Measurements from ENCODE around the gene CT55. TPM values are rescaled to one million over a fixed set of nuclear protein-coding genes. Genes with fewer than 3 reads are reported as not detected.
"Not testable (repeated sequence)": the region's sequence is repeated elsewhere in the genome, so short reads cannot be mapped to it uniquely, and the experiment has no call there.

The CT55 gene
- polyA plus RNA-seq, 1 donor from 2014 or later, result not detected

GRCh38 chrX:135116064-135116463 lies 55.1 kb downstream of the CT55 start:
- H3K9me3 Mint-ChIP-seq, H3K4me3 Mint-ChIP-seq, H3K36me3 Mint-ChIP-seq, H3K27me3 Mint-ChIP-seq, H3K27ac Mint-ChIP-seq: not testable (repeated sequence)
- peaks cover 2 to 10% (median 5%) of the 10 kb centered on the region in 3 donors for H3K4me1 Mint-ChIP-seq

DNA sequence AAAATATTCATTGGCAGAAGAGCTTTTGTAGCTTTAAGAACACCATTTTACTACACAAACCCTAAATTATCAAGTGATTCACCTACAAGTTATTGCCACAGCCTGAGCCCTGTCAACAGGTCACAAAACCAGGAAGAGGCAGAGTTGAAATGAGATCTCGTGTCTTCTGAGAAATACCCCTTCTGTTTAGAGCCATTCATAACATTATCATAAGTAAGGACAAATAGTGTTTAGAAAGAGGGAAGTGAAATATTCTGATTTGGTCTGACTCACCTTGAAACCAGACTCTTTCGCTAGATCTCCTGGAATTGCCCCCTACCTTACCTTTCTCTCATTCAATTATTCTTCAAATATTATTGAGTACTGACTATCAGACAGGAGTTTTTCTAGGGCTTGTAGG lies 56.8 kb downstream of the CT55 start:
- Mint-ChIP-seq H3K36me3 (peaks cover 2% of the 10 kb centered on the region), H3K4me1 (peaks cover 2 to 10% (median 5%) of the 10 kb centered on the region in 3 donors), H3K4me3 (no peak overlapping the region), H3K9me3 (no peaks in the 10 kb centered on the region), H3K27ac (peak overlapping the region in 1 of 3 donors; percentile 18), H3K27me3 (peaks cover 6% of the 10 kb centered on the region)

DNA sequence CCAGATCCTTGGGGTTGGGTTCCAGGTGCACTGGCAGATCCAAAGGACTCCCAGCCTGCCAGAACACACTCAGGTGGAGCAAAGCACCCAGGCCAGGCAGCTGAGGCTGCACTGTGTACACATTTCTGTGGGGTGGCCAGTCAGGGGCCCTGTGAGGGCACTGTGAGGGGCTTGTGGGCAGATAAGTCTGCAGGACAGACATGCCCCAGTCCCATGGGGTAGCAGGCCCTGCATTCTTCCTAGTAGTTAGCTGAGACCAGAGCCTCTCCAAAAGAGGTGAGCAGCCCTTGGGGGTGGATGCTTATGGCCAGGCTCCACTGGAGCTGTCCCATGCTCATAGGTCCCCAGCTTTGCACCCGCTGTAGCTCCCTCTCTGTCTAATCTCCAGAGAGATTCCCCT lies 58.5 kb downstream of the CT55 start:
- Mint-ChIP-seq H3K27ac (no peak overlapping the region), H3K36me3 (peaks cover 4% of the 10 kb centered on the region), H3K27me3 (peaks cover 6% of the 10 kb centered on the region), H3K4me1 (peaks cover 6 to 10% (median 8%) of the 10 kb centered on the region in 3 donors), H3K4me3 (no peak overlapping the region), H3K9me3 (no peaks in the 10 kb centered on the region)

DNA sequence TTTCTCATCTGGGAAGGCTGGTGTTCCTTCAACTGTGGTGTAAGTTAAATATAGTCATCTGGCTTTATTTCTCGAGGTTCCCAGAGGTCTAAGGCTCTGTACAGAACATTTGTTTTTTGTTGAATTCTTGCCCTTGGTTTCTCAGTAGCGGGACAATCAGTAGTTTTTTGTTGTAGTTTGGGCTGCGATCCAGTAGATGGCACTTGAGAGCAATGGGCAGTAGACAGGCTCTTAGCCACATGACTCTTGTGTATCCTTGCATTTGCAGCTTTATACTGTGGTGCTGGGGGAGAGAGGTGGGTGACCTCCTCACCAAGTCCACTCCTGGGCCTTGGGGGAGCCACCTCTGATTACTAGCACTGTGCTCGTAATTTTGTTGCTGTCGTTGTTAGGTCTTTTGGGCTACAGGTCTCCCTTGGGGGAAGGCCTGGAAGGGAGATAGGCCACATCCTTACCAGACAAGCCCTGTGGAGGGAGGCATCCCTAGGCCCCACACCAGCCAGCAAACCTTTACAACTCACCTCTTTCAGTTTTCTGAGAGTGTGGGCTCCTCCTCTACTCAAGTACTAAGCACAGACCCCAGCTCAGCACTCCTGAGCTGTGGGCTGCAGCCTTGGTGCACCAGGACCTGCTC lies 59.0 kb downstream of the CT55 start:
- Mint-ChIP-seq H3K27ac (no peak overlapping the region), H3K27me3 (peaks cover 6% of the 10 kb centered on the region), H3K9me3 (no peaks in the 10 kb centered on the region), H3K4me3 (no peak overlapping the region), H3K4me1 (peaks cover 6 to 10% (median 8%) of the 10 kb centered on the region in 3 donors), H3K36me3 (peaks cover 4% of the 10 kb centered on the region)

GRCh38 chrX:135109554-135109953 lies 61.6 kb downstream of the CT55 start:
- Mint-ChIP-seq H3K27ac (no peak overlapping the region), H3K36me3 (peaks cover 4% of the 10 kb centered on the region), H3K27me3 (peaks cover 7% of the 10 kb centered on the region), H3K4me1 (peaks cover 6 to 8% (median 8%) of the 10 kb centered on the region in 3 donors), H3K4me3 (no peak overlapping the region), H3K9me3 (peaks cover 0 to 2% (median 0%) of the 10 kb centered on the region in 3 donors)

Other genes with a start within 250 kb of the CT55 start
- gene SMIM10, start 180.4 kb downstream of the CT55 start, polyA plus RNA-seq, result not detected
- gene RTL8B, start 148.9 kb downstream of the CT55 start, polyA plus RNA-seq, result not detected
- gene RTL8C, start 139.0 kb downstream of the CT55 start, polyA plus RNA-seq, result 23.4 TPM
- gene RTL8A, start 119.3 kb downstream of the CT55 start, polyA plus RNA-seq, result 23.8 TPM
- gene SMIM10L2B, start 72.7 kb downstream of the CT55 start, polyA plus RNA-seq, result not detected
- gene ETDB, start 50.9 kb downstream of the CT55 start, polyA plus RNA-seq, result not detected
- not detected for gene ETDA, start 80.7 kb upstream of the CT55 start, polyA plus RNA-seq
- gene ETDC, start 138.1 kb upstream of the CT55 start, polyA plus RNA-seq, result not detected
- 7.4 TPM for gene ZNF75D, start 172.7 kb upstream of the CT55 start, polyA plus RNA-seq
- gene ZNF449, start 173.4 kb upstream of the CT55 start, polyA plus RNA-seq, result 1.5 TPM

Data from IgD-negative memory B cell (primary cell).